Mucosa of rectum (tissue), 2 donors: ENCODE data around the gene OPN3.
A peak's percentile ranks its signal among the peaks of the same experiment; 100 is the strongest.
"Not testable (repeated sequence)": the region's sequence is repeated elsewhere in the genome, so short reads cannot be mapped to it uniquely, and the experiment has no call there.

Experiments
- H3K27ac ChIP-seq, 2 donors: one replicate each; pipeline ENCODE4 v1.7.0; 2013; ENCODE audit warnings: inconsistent platforms in 2 of 2, low read depth in 2 of 2, low read length in 2 of 2
- H3K27me3 ChIP-seq, 2 donors: one replicate each; pipeline ENCODE4 v1.7.0; 2013; ENCODE audit warnings: low read length in 2 of 2; ENCODE audit not compliant: control insufficient read depth in 2 of 2, insufficient read depth in 2 of 2
- H3K36me3 ChIP-seq, 2 donors: one replicate each; pipeline ENCODE4 v1.7.0; 2013; ENCODE audit warnings: low read length in 2 of 2; ENCODE audit not compliant: control insufficient read depth in 2 of 2, insufficient read depth in 2 of 2
- H3K4me1 ChIP-seq, 2 donors: one replicate each; pipeline ENCODE4 v1.7.0; 2013; ENCODE audit warnings: low read length in 2 of 2, mild to moderate bottlenecking in 1 of 2; ENCODE audit not compliant: control insufficient read depth in 2 of 2, insufficient read depth in 2 of 2
- H3K4me3 ChIP-seq, 2 donors: one replicate each; pipeline ENCODE4 v1.7.0; 2013; ENCODE audit warnings: low read length in 2 of 2
- H3K9ac ChIP-seq, 2 donors: one replicate each; pipeline ENCODE4 v1.7.0; 2013; ENCODE audit warnings: low read length in 2 of 2, low read depth in 1 of 2, mild to moderate bottlenecking in 1 of 2
- H3K9me3 ChIP-seq, 2 donors: one replicate each; pipeline ENCODE4 v1.7.0; 2013; ENCODE audit warnings: low read length in 2 of 2; ENCODE audit not compliant: control insufficient read depth in 2 of 2
- donor health status: healthy.
- donor health status: Normal muscosa, but diverticular disease.

Gene OPN3

GRCh38 chr1:241640149-241640866, at the start of gene OPN3, which contains the start of gene CHML:
TSS of gene OPN3 (minus strand) at chr1:241640369. CDS start at chr1:241640254, 115 bp downstream.
TSS of gene CHML (minus strand) at chr1:241640369. CDS start at chr1:241635766, 4,603 bp downstream.
- Histone ChIP-seq H3K27me3 (no peaks in the 10 kb centered on the region), H3K9me3 (no peaks in the 10 kb centered on the region), H3K4me1 (peaks cover 10 to 11% of the 10 kb centered on the region in 2 donors), H3K9ac (peak within 1 kb of the TSS; percentile 91 to 94), H3K36me3 (peaks cover 0 to 5% of the 10 kb centered on the region in 2 donors), H3K27ac (peak within 1 kb of the TSS; percentile 63 to 86), H3K4me3 (peak within 1 kb of the TSS; percentile 99)

- Histone ChIP-seq H3K27ac (no peak overlapping the region), H3K27me3 (no peaks in the 10 kb centered on the region), H3K4me1 (no peaks in the 10 kb centered on the region), H3K36me3 (no peaks in the 10 kb centered on the region), H3K9me3 (no peaks in the 10 kb centered on the region), H3K9ac (no peak overlapping the region), H3K4me3 (no peak overlapping the region)
Observed at GRCh38 chr1:241688940-241689368, 48.8 kb upstream of the OPN3 start.

GRCh38 chr1:241684108-241684507, 43.9 kb upstream of the OPN3 start:
- Histone ChIP-seq H3K27ac (no peak overlapping the region), H3K27me3 (no peaks in the 10 kb centered on the region), H3K4me1 (no peaks in the 10 kb centered on the region), H3K4me3 (no peak overlapping the region), H3K9me3 (no peaks in the 10 kb centered on the region), H3K9ac (no peak overlapping the region), H3K36me3 (no peaks in the 10 kb centered on the region)

- Histone ChIP-seq H3K36me3 (no peaks in the 10 kb centered on the region), H3K9me3 (no peaks in the 10 kb centered on the region), H3K4me1 (no peaks in the 10 kb centered on the region), H3K27me3 (no peaks in the 10 kb centered on the region), H3K27ac (no peak overlapping the region), H3K4me3 (no peak overlapping the region), H3K9ac (no peak overlapping the region)
Observed at GRCh38 chr1:241682921-241683320, 42.8 kb upstream of the OPN3 start.

GRCh38 chr1:241681861-241682448, 41.8 kb upstream of the OPN3 start:
- H3K36me3 ChIP-seq: not testable (repeated sequence)

GRCh38 chr1:241679961-241680360, 39.8 kb upstream of the OPN3 start:
- H3K9ac ChIP-seq: no peak overlapping the region
- H3K36me3 ChIP-seq: no peaks in the 10 kb centered on the region
- no peak overlapping the region for H3K4me3 ChIP-seq
- H3K4me1 ChIP-seq: no peaks in the 10 kb centered on the region
- no peak overlapping the region for H3K27ac ChIP-seq
- H3K27me3 ChIP-seq: no peaks in the 10 kb centered on the region
- H3K9me3 ChIP-seq: no peaks in the 10 kb centered on the region

More at GRCh38 chr1:241681861-241682448, 41.8 kb upstream of the OPN3 start:
- not testable (repeated sequence) for H3K9me3 ChIP-seq, H3K4me3 ChIP-seq, H3K27me3 ChIP-seq, H3K27ac ChIP-seq, H3K4me1 ChIP-seq, H3K9ac ChIP-seq

GRCh38 chr1:241679404-241679803, 39.2 kb upstream of the OPN3 start:
- Histone ChIP-seq H3K4me1 (no peaks in the 10 kb centered on the region), H3K9ac (no peak overlapping the region)

GRCh38 chr1:241678536-241678935, 38.4 kb upstream of the OPN3 start:
- no peak overlapping the region for H3K9ac ChIP-seq
- no peaks in the 10 kb centered on the region for H3K36me3 ChIP-seq
- no peaks in the 10 kb centered on the region for H3K9me3 ChIP-seq
- no peak overlapping the region for H3K27ac ChIP-seq
- H3K4me1 ChIP-seq: no peaks in the 10 kb centered on the region
- no peaks in the 10 kb centered on the region for H3K27me3 ChIP-seq
- H3K4me3 ChIP-seq: no peak overlapping the region

More at GRCh38 chr1:241679404-241679803, 39.2 kb upstream of the OPN3 start:
- Histone ChIP-seq H3K27me3 (no peaks in the 10 kb centered on the region), H3K4me3 (no peak overlapping the region), H3K9me3 (no peaks in the 10 kb centered on the region), H3K27ac (no peak overlapping the region), H3K36me3 (no peaks in the 10 kb centered on the region)

- Histone ChIP-seq H3K4me3 (no peak overlapping the region), H3K36me3 (no peaks in the 10 kb centered on the region), H3K9me3 (no peaks in the 10 kb centered on the region), H3K27ac (no peak overlapping the region), H3K27me3 (no peaks in the 10 kb centered on the region), H3K4me1 (no peaks in the 10 kb centered on the region), H3K9ac (no peak overlapping the region)
Observed at GRCh38 chr1:241677201-241677600, 37.0 kb upstream of the OPN3 start.

GRCh38 chr1:241675983-241676382, 35.8 kb upstream of the OPN3 start:
- H3K4me3 ChIP-seq: no peak overlapping the region
- no peak overlapping the region for H3K27ac ChIP-seq
- no peaks in the 10 kb centered on the region for H3K36me3 ChIP-seq
- H3K4me1 ChIP-seq: no peaks in the 10 kb centered on the region
- no peak overlapping the region for H3K9ac ChIP-seq
- no peaks in the 10 kb centered on the region for H3K27me3 ChIP-seq
- no peaks in the 10 kb centered on the region for H3K9me3 ChIP-seq
